SK-N-MC (cell line): ENCODE measurements around the gene TPH2.

Experiments used
- DNase-seq: peaks from one replicate; pipeline ENCODE4 v3.0.0-alpha.2; 2011; ENCODE audit warnings: low read depth, low spot score
- H3K27ac ChIP-seq: fragments of 200-600 bp; sonication (generic); 2 replicates; pipeline ENCODE4 v1.5.1; 2016; ENCODE audit warnings: mixed run types
- H3K36me3 ChIP-seq: fragments of 200-600 bp; sonication (generic); 2 replicates; pipeline ENCODE4 v1.6.1; 2017; ENCODE audit warnings: antibody characterized with exemption, low read length, mixed read lengths; ENCODE audit not compliant: insufficient read depth
- H3K4me3 ChIP-seq: fragments of 200-600 bp; sonication (generic); 2 replicates; pipeline ENCODE4 v1.5.1; 2016
- H3K9ac ChIP-seq: fragments of 200-600 bp; sonication (generic); 2 replicates; pipeline ENCODE4 v1.8.0; 2017; ENCODE audit warnings: mixed run types, mixed read lengths; ENCODE audit not compliant: insufficient read length
- H3K9me3 ChIP-seq: fragments of 200-600 bp; sonication (generic); 2 replicates; pipeline ENCODE4 v1.6.1; 2017; ENCODE audit warnings: low read depth, mild to moderate bottlenecking, antibody characterized with exemption, low read length, moderate library complexity, mixed read lengths
- EZH2 ChIP-seq: fragments of 200-600 bp; sonication (generic); IDR thresholded peaks from one replicate; pipeline ENCODE4 v1.6.1; 2017; ENCODE audit warnings: antibody characterized with exemption
- FOXP2 ChIP-seq: optimal IDR thresholded peaks from 2 replicates; pipeline ENCODE3; 2011; ENCODE audit warnings: mild to moderate bottlenecking, moderate library complexity; ENCODE audit not compliant: insufficient read depth; ENCODE audit errors: extremely low read length, control extremely low read depth
- POLR2AphosphoS5 ChIP-seq: IDR thresholded peaks from 2 replicates; pipeline ENCODE4 v1.6.1; 2012; ENCODE audit warnings: mild to moderate bottlenecking, low read depth, low read length, borderline replicate concordance

Gene TPH2

GRCh38 chr12:71954083-71954778 is 15.6 kb downstream of the TPH2 start:
- no peak for DNase-seq
- no peaks in the 10 kb centered on the region for H3K9me3 ChIP-seq
- TF ChIP-seq EZH2 (no peak), FOXP2 (no peak), POLR2AphosphoS5 (no peak)
- no peak overlapping the region for H3K4me3 ChIP-seq
- H3K36me3 ChIP-seq: no peaks in the 10 kb centered on the region
- no peak overlapping the region for H3K9ac ChIP-seq
- no peak overlapping the region for H3K27ac ChIP-seq

GRCh38 chr12:71954861-71955260 is 16.2 kb downstream of the TPH2 start:
- Histone ChIP-seq H3K27ac (no peak overlapping the region), H3K9me3 (no peaks in the 10 kb centered on the region), H3K36me3 (no peaks in the 10 kb centered on the region), H3K4me3 (no peak overlapping the region), H3K9ac (no peak overlapping the region)
- TF ChIP-seq EZH2: no peak
- no peak for TF ChIP-seq FOXP2
- TF ChIP-seq POLR2AphosphoS5: no peak
- no peak for DNase-seq

- Histone ChIP-seq H3K9me3 (no peaks in the 10 kb centered on the region), H3K9ac (no peak overlapping the region), H3K27ac (no peak overlapping the region), H3K4me3 (no peak overlapping the region), H3K36me3 (no peaks in the 10 kb centered on the region)
- DNase-seq: no peak
- TF ChIP-seq FOXP2 (no peak), POLR2AphosphoS5 (no peak), EZH2 (no peak)
Observed at GRCh38 chr12:71955970-71956369, 17.3 kb downstream of the TPH2 start.

GRCh38 chr12:71958056-71958455 is 19.4 kb downstream of the TPH2 start:
- TF ChIP-seq POLR2AphosphoS5 (no peak), EZH2 (no peak), FOXP2 (no peak)
- DNase-seq: no peak
- H3K9me3 ChIP-seq: no peaks in the 10 kb centered on the region
- H3K4me3 ChIP-seq: no peak overlapping the region
- no peak overlapping the region for H3K27ac ChIP-seq
- H3K9ac ChIP-seq: no peak overlapping the region
- H3K36me3 ChIP-seq: no peaks in the 10 kb centered on the region

GRCh38 chr12:71958457-71958856 is 19.8 kb downstream of the TPH2 start:
- Histone ChIP-seq H3K9me3 (no peaks in the 10 kb centered on the region), H3K36me3 (no peaks in the 10 kb centered on the region), H3K4me3 (no peak overlapping the region), H3K27ac (no peak overlapping the region), H3K9ac (no peak overlapping the region)
- DNase-seq: no peak
- TF ChIP-seq FOXP2: no peak
- TF ChIP-seq POLR2AphosphoS5: no peak
- no peak for TF ChIP-seq EZH2

GRCh38 chr12:71958993-71959578 is 20.4 kb downstream of the TPH2 start:
- H3K27ac ChIP-seq: no peak overlapping the region
- TF ChIP-seq POLR2AphosphoS5 (no peak), FOXP2 (no peak), EZH2 (no peak)
- no peak for DNase-seq
- H3K4me3 ChIP-seq: no peak overlapping the region
- no peak overlapping the region for H3K9ac ChIP-seq
- no peaks in the 10 kb centered on the region for H3K36me3 ChIP-seq
- H3K9me3 ChIP-seq: no peaks in the 10 kb centered on the region

- TF ChIP-seq FOXP2 (no peak), POLR2AphosphoS5 (no peak), EZH2 (no peak)
- no peak overlapping the region for H3K27ac ChIP-seq
- H3K9me3 ChIP-seq: no peaks in the 10 kb centered on the region
- H3K36me3 ChIP-seq: no peaks in the 10 kb centered on the region
- H3K4me3 ChIP-seq: no peak overlapping the region
- no peak overlapping the region for H3K9ac ChIP-seq
- no peak for DNase-seq
Observed at GRCh38 chr12:71967211-71967610, 28.6 kb downstream of the TPH2 start.

- Histone ChIP-seq H3K27ac (no peak overlapping the region), H3K4me3 (no peak overlapping the region), H3K36me3 (no peaks in the 10 kb centered on the region), H3K9me3 (no peaks in the 10 kb centered on the region), H3K9ac (no peak overlapping the region)
- no peak for TF ChIP-seq EZH2
- TF ChIP-seq FOXP2: no peak
- TF ChIP-seq POLR2AphosphoS5: no peak
- no peak for DNase-seq
Observed at GRCh38 chr12:71969330-71969729, 30.7 kb downstream of the TPH2 start.

GRCh38 chr12:71970031-71970430 is 31.4 kb downstream of the TPH2 start:
- H3K9ac ChIP-seq: no peak overlapping the region
- no peaks in the 10 kb centered on the region for H3K9me3 ChIP-seq
- no peaks in the 10 kb centered on the region for H3K36me3 ChIP-seq
- no peak for DNase-seq
- H3K4me3 ChIP-seq: no peak overlapping the region
- TF ChIP-seq POLR2AphosphoS5 (no peak), FOXP2 (no peak), EZH2 (no peak)
- no peak overlapping the region for H3K27ac ChIP-seq
